ENCODE data around the gene TRAF2. TPM values are rescaled to one million over a fixed set of nuclear protein-coding genes. Genes with fewer than 3 reads are reported as not detected.

TRAF2 gene
- total and polyA plus RNA-seq, 2 donors (not counting 1 experiment from before 2014, with no cell fraction given) = 25.5 to 54.5 TPM

DNA sequence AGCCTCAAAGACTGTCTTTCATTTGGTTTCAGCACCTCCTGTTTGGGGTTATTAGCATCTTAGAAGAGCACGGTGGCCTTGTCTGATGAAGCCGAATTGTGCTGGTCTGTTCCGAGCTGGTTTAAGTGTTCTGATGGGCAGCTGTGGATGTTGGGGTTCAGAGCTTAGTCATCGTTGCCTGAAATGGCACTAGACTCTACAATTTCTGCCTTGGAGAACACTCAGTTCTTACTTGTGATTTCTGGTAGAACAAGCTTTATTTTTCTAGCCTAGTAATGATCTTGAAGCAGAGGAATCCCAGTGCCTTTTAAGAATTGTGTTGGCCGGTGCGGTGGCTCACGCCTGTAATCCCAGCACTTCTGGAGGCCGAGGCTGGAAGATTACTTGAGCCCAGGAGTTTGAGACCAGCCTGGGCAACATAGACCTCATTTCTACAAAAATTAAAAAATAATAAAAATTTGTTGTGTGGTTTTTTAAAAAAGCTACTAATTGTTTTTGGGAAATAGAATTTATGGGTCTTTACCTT lies 50.4 kb downstream of the TRAF2 start:
- DNase-seq (no peak), ATAC-seq (ENCODE audit: low read depth) (no peak)
- Histone ChIP-seq H3K27me3 (replicated peaks in 1 of 4; ENCODE audit: control extremely low read depth in 1 of 4, control insufficient read depth in 3 of 4, insufficient read depth in 4 of 4, low read length in 3 of 4) (no peaks in the 10 kb centered on the region), H3K4me2 (replicated peaks; ENCODE audit: low read depth, low read length, poor library complexity, severe bottlenecking) (no peak overlapping the region), H3K36me3 (replicated peaks in 1 of 2; ENCODE audit: control extremely low read depth in 1 of 2, control insufficient read depth in 1 of 2, extremely low read depth in 1 of 2, insufficient read depth in 2 of 2, low read length in 1 of 2) (peaks cover 2 to 22% of the 10 kb centered on the region in 2 experiments), H3K9ac (ENCODE audit: low read length) (no peak overlapping the region), H2AFZ (ENCODE audit: insufficient read depth, low read depth, low read length, poor library complexity, severe bottlenecking) (no peak overlapping the region), H3K79me2 (ENCODE audit: control insufficient read depth, insufficient read depth, low read length) (peaks cover 2% of the 10 kb centered on the region), H3K4me1 (ENCODE audit: control insufficient read depth in 2 of 2, insufficient read depth in 2 of 2, low read length in 2 of 2) (no peaks in the 10 kb centered on the region), H4K20me1 (ENCODE audit: control insufficient read depth, insufficient read depth, low read length, poor library complexity, severe bottlenecking) (peaks cover 51% of the 10 kb centered on the region), H3K27ac (ENCODE audit: low read length in 2 of 2) (no peak overlapping the region), H3K4me3 (ENCODE audit: control extremely low read depth in 1 of 5, extremely low read depth in 1 of 5, insufficient read depth in 1 of 5, low read depth in 2 of 5, low read length in 4 of 5) (no peak overlapping the region), H3K9me3 (ENCODE audit: control extremely low read depth in 1 of 3, control insufficient read depth in 2 of 3, insufficient read depth in 1 of 3, low read length in 2 of 3) (no peaks in the 10 kb centered on the region)
- WGBS (ENCODE audit: insufficient coverage) = 98% methylated on average over 6 of the region's 8 CpGs
- Mint-ChIP-seq H3K4me3 (no peak overlapping the region), H3K4me1 (no peaks in the 10 kb centered on the region), H3K9me3 (ENCODE audit: insufficient read depth) (no peaks in the 10 kb centered on the region), H3K27ac (no peak overlapping the region), H3K27me3 (no peaks in the 10 kb centered on the region)
- no peak for TF ChIP-seq EZH2 (IDR thresholded peaks at IDR 0.05; ENCODE audit: borderline replicate concordance, insufficient read depth, low read depth, low read length, poor library complexity, severe bottlenecking)
- TF ChIP-seq, protein P1, sequence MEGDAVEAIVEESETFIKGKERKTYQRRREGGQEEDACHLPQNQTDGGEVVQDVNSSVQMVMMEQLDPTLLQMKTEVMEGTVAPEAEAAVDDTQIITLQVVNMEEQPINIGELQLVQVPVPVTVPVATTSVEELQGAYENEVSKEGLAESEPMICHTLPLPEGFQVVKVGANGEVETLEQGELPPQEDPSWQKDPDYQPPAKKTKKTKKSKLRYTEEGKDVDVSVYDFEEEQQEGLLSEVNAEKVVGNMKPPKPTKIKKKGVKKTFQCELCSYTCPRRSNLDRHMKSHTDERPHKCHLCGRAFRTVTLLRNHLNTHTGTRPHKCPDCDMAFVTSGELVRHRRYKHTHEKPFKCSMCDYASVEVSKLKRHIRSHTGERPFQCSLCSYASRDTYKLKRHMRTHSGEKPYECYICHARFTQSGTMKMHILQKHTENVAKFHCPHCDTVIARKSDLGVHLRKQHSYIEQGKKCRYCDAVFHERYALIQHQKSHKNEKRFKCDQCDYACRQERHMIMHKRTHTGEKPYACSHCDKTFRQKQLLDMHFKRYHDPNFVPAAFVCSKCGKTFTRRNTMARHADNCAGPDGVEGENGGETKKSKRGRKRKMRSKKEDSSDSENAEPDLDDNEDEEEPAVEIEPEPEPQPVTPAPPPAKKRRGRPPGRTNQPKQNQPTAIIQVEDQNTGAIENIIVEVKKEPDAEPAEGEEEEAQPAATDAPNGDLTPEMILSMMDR (IDR thresholded peaks at IDR 0.05) = no peak
- CTCF ChIA-PET = interaction anchor here (1.2 to 1.7 kb wide), 5 partner anchors 12 to 130 kb away, joined by 3 to 5 read pairs (median 3); no protein-coding TSS in a partner anchor
- POLR2A ChIA-PET = no interaction called here
- intact Hi-C loops (cut with micrococcal nuclease) = no loop called here

DNA sequence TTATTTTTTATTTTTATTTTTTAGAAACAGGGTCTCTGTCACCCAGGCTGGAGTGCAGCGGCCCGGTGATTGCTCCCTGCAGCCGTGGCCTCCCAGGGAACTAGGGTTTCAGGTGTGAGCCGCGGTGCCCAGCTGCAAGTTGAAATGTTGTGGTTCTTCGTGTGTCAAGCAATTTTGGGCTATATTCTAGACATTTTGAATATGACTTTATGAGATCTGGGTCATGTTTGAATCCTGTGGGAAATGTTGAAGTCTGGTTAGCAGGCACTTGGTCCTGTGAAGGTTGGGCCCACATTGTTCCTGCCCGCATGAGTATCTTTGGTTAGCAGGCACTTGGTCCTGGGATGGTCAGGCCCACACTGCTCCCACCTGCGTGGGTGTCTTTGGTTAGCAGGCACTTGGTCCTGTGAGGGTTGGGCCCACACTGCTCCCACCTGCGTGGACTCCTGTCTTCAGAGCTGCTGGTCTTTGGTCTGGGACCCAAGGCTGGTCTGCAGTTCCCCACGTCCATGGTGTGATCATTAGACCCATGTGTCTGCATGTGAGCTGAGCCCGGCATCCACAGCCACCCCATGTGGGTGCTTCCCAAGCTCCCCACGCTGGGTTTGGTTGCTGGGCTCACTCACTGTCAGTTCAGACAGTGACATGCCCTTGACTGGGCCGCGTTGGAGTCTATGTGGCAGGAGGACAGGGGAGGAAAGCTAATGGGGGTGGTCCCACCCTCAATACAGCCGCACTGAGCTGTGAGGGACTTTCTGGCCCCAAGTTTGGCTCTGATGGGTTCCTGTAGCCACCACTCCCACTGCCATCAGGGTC lies 51.1 kb downstream of the TRAF2 start:
- no peak overlapping the region for H2AFZ ChIP-seq (ENCODE audit: insufficient read depth, low read depth, low read length, poor library complexity, severe bottlenecking)
- H3K9ac ChIP-seq (ENCODE audit: low read length) = no peak overlapping the region
- H3K36me3 ChIP-seq (replicated peaks in 1 of 2; ENCODE audit: control extremely low read depth in 1 of 2, control insufficient read depth in 1 of 2, extremely low read depth in 1 of 2, insufficient read depth in 2 of 2, low read length in 1 of 2) = peaks cover 2 to 28% of the 10 kb centered on the region in 2 experiments
- ChIA-PET CTCF (interaction anchor here (0.7 to 1.7 kb wide), 6 partner anchors 11 to 130 kb away, joined by 3 to 5 read pairs (median 3); no protein-coding TSS in a partner anchor), POLR2A (interaction anchor here (0.7 kb wide), 1 partner anchor 327 kb away, joined by 4 read pairs; no protein-coding TSS in a partner anchor)
- Mint-ChIP-seq H3K9me3 (ENCODE audit: insufficient read depth) (no peaks in the 10 kb centered on the region), H3K27me3 (no peaks in the 10 kb centered on the region), H3K4me1 (peaks cover 2% of the 10 kb centered on the region), H3K27ac (no peak overlapping the region), H3K4me3 (no peak overlapping the region)
- no peak overlapping the region for H3K4me2 ChIP-seq (replicated peaks; ENCODE audit: low read depth, low read length, poor library complexity, severe bottlenecking)
- H3K79me2 ChIP-seq (ENCODE audit: control insufficient read depth, insufficient read depth, low read length) = peaks cover 8% of the 10 kb centered on the region
- WGBS (ENCODE audit: insufficient coverage) = 92% methylated on average over 15 of the region's 15 CpGs
- H3K4me1 ChIP-seq (ENCODE audit: control insufficient read depth in 2 of 2, insufficient read depth in 2 of 2, low read length in 2 of 2) = no peaks in the 10 kb centered on the region
- no peak overlapping the region for H3K27ac ChIP-seq (ENCODE audit: low read length in 2 of 2)
- no peaks in the 10 kb centered on the region for H3K27me3 ChIP-seq (replicated peaks in 1 of 4; ENCODE audit: control extremely low read depth in 1 of 4, control insufficient read depth in 3 of 4, insufficient read depth in 4 of 4, low read length in 3 of 4)
- TF ChIP-seq EZH2 (IDR thresholded peaks at IDR 0.05; ENCODE audit: borderline replicate concordance, insufficient read depth, low read depth, low read length, poor library complexity, severe bottlenecking) = no peak
- TF ChIP-seq, protein P1 (IDR thresholded peaks at IDR 0.05) = no peak
- intact Hi-C loops (cut with micrococcal nuclease) = no loop called here
- no peaks in the 10 kb centered on the region for H3K9me3 ChIP-seq (ENCODE audit: control extremely low read depth in 1 of 3, control insufficient read depth in 2 of 3, insufficient read depth in 1 of 3, low read length in 2 of 3)
- ATAC-seq (ENCODE audit: low read depth) = no peak
- peaks cover 58% of the 10 kb centered on the region for H4K20me1 ChIP-seq (ENCODE audit: control insufficient read depth, insufficient read depth, low read length, poor library complexity, severe bottlenecking)
- DNase-seq = no peak
- H3K4me3 ChIP-seq (ENCODE audit: control extremely low read depth in 1 of 5, extremely low read depth in 1 of 5, insufficient read depth in 1 of 5, low read depth in 2 of 5, low read length in 4 of 5) = no peak overlapping the region
